ENCODE data around the gene KLKB1.

KLKB1 gene

DNA sequence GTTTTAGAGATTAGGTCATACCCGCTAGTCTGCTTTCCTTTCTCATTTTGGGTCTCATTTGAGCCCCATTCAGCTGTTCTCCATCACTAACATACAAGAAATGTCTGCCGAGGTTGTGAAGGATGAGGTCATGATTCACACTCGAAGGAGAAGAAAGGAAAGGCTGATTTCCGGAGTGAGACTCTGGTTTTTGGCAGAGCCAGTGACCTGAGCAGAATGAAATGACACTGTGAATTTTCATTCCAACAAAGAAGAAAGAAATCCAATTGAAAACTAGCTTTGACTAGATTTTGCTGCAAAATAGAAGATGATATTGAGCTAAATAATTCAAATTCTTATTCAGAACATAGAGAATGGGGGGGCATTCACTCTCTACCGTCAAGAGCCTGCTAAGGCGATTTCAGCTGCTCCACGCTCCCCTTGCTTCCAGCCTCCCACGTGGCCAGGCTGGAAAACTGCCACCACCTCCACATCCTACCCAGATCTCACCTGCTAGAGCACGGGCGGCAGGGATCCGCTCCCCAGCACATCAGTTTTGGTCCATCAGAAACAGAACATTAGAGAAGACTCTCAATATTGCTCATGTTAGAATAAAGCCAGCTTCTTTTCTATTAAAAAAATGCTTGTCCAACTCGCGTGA, 77.7 kb downstream of the KLKB1 start:
- H3K27ac ChIP-seq, result no peak overlapping the region
- TF ChIP-seq, protein P1, sequence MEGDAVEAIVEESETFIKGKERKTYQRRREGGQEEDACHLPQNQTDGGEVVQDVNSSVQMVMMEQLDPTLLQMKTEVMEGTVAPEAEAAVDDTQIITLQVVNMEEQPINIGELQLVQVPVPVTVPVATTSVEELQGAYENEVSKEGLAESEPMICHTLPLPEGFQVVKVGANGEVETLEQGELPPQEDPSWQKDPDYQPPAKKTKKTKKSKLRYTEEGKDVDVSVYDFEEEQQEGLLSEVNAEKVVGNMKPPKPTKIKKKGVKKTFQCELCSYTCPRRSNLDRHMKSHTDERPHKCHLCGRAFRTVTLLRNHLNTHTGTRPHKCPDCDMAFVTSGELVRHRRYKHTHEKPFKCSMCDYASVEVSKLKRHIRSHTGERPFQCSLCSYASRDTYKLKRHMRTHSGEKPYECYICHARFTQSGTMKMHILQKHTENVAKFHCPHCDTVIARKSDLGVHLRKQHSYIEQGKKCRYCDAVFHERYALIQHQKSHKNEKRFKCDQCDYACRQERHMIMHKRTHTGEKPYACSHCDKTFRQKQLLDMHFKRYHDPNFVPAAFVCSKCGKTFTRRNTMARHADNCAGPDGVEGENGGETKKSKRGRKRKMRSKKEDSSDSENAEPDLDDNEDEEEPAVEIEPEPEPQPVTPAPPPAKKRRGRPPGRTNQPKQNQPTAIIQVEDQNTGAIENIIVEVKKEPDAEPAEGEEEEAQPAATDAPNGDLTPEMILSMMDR (conservative IDR thresholded peaks at IDR 0.05), result no peak
- no peak for TF ChIP-seq ZFX (IDR thresholded peaks at IDR 0.05)

DNA sequence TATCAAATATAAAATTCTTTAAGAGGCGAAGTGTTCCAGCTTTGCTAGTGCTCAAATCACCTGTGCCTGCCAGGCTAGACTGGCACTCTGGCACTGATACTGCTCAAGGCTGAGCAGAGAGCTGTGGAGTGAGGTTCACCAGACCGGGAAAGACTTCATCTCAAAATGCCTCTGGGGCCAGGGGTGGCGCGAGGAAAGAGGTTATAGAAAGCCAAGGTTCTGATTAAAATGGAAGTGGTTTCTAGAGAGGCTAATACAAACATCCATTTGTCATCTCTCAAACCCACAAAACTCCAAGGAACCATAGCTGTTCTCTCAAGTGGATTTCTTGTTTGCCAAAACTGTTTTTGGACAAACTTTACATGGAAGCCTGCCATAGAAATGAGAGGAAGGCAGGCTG, 80.2 kb downstream of the KLKB1 start:
- TF ChIP-seq ZFX (IDR thresholded peaks at IDR 0.05), result no peak
- TF ChIP-seq, protein P1 (conservative IDR thresholded peaks at IDR 0.05), result no peak

DNA sequence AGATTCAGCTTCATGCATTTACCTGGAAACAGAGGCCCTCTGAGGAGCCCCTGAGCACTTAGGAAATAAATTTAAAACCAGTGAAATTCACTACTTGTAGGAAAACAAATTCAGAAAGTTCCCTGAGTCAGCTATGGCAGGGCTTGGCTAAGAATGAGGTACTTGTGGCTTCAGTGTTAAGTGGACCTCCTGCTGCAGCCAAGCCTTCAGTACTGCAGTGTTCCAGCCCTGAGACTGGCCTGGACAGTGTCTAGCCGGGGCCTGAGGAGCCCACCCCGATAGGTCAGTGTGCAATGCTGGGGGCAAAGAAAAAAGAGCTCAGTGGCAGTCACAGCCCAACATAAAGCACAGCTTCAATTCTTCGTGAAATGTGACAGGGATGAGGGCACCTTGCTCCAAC, 80.6 kb downstream of the KLKB1 start:
- H3K27ac ChIP-seq, result no peak overlapping the region
- TF ChIP-seq ZFX (IDR thresholded peaks at IDR 0.05), result no peak
- TF ChIP-seq, protein P1 (conservative IDR thresholded peaks at IDR 0.05), result no peak

More for the DNA sequence above, 80.2 kb downstream of the KLKB1 start:
- H3K27ac ChIP-seq, result no peak overlapping the region

Measured in C4-2B (cell line).